IMR-90 (cell line): Measurements from ENCODE around the gene C1QTNF7. TPM values are rescaled to one million over a fixed set of nuclear protein-coding genes. Genes with fewer than 3 reads are reported as not detected.

ENCODE experiments used
- ATAC-seq: fragments of 200-7000 bp; cut with Tn5 transposase; 2 replicates; pipeline ENCODE4 v1.9.1; 2020; ENCODE audit warnings: low read depth, mild to moderate bottlenecking, moderate library complexity
- BruUV-seq: library from RNA; stranded (reverse); fragments of 400-500 nt; replicated peaks from 2 replicates; lab custom pipeline; 2021; lab: Mats Ljungman, UMichigan
- CTCF ChIA-PET: fragments of 300-600 bp; formaldehyde crosslinking; extraction: SDS; loops from one replicate; lab custom pipeline; 2021; ENCODE audit warnings: antibody characterized with exemption; lab: Yijun Ruan, JAX
- POLR2A ChIA-PET: fragments of 300-600 bp; sonication (Branson Sonifier 250); formaldehyde crosslinking; loops from one replicate; lab custom pipeline; 2022; ENCODE audit warnings: antibody characterized with exemption; ENCODE audit not compliant: unreplicated experiment; lab: Charles Lee
- DNase-seq: peaks from one replicate; pipeline ENCODE4 v3.0.0; 2013
- H2AFZ ChIP-seq: replicated peaks from 2 replicates; pipeline ENCODE3; 2013; ENCODE audit warnings: low read length, mild to moderate bottlenecking; ENCODE audit not compliant: poor library complexity
- H2AK5ac ChIP-seq: 2 replicates; pipeline ENCODE4 v1.6.1; 2013; ENCODE audit warnings: low read depth, low read length, inconsistent platforms
- H2AK9ac ChIP-seq: replicated peaks from 2 replicates; pipeline ENCODE3; 2013; ENCODE audit warnings: mild to moderate bottlenecking, low read depth, low read length, moderate library complexity; ENCODE audit not compliant: poor library complexity
- H2BK120ac ChIP-seq: 2 replicates; pipeline ENCODE4 v1.6.1; 2013; ENCODE audit warnings: low read depth, low read length, inconsistent platforms
- H2BK15ac ChIP-seq: 3 replicates; pipeline ENCODE4 v1.6.1; 2013; ENCODE audit warnings: low read depth, low read length, inconsistent platforms
- H2BK20ac ChIP-seq: 2 replicates; pipeline ENCODE4 v1.6.1; 2013; ENCODE audit warnings: low read depth, mild to moderate bottlenecking, inconsistent platforms, low read length, moderate library complexity
- H2BK5ac ChIP-seq: 2 replicates; pipeline ENCODE4 v1.6.1; 2013; ENCODE audit warnings: mild to moderate bottlenecking, low read depth, low read length, inconsistent platforms; ENCODE audit not compliant: poor library complexity, severe bottlenecking
- H3K14ac ChIP-seq: replicated peaks from 2 replicates; pipeline ENCODE4 v1.6.1; 2013; ENCODE audit warnings: low read depth, low read length, inconsistent platforms
- H3K18ac ChIP-seq: 2 replicates; pipeline ENCODE4 v1.6.1; 2013; ENCODE audit warnings: low read depth, low read length, control low read depth
- H3K23ac ChIP-seq: 2 replicates; pipeline ENCODE4 v1.6.1; 2013; ENCODE audit warnings: low read depth, low read length, inconsistent platforms
- H3K27ac ChIP-seq: 2 replicates; pipeline ENCODE4 v1.5.1; 2013; ENCODE audit warnings: mild to moderate bottlenecking, control low read depth, low read length; ENCODE audit not compliant: insufficient read depth
- H3K27me3 ChIP-seq: 2 replicates; pipeline ENCODE4 v1.6.1; 2013; ENCODE audit warnings: low read length; ENCODE audit not compliant: control insufficient read depth, insufficient read depth
- H3K36me3 ChIP-seq: 2 replicates; pipeline ENCODE4 v1.6.1; 2013; ENCODE audit warnings: low read length, mixed read lengths; ENCODE audit not compliant: control insufficient read depth, insufficient read depth
- H3K4ac ChIP-seq: 2 replicates; pipeline ENCODE4 v1.6.1; 2013; ENCODE audit warnings: low read depth, low read length, inconsistent platforms
- H3K4me1 ChIP-seq: 2 replicates; pipeline ENCODE4 v1.6.1; 2013; ENCODE audit warnings: low read length, mixed read lengths; ENCODE audit not compliant: control insufficient read depth, insufficient read depth
- H3K4me2 ChIP-seq: 2 replicates; pipeline ENCODE4 v1.6.1; 2013; ENCODE audit warnings: low read depth, mild to moderate bottlenecking, control low read depth, low read length, moderate library complexity
- H3K4me3 ChIP-seq: 2 replicates; pipeline ENCODE4 v1.5.1; 2013; ENCODE audit warnings: low read depth, mild to moderate bottlenecking, control low read depth, low read length, moderate library complexity; ENCODE audit not compliant: insufficient read depth
- H3K56ac ChIP-seq: 2 replicates; pipeline ENCODE4 v1.6.1; 2013; ENCODE audit warnings: low read length, inconsistent platforms; ENCODE audit not compliant: insufficient read depth; ENCODE audit errors: extremely low read depth
- H3K79me1 ChIP-seq, 2 experiments: 2 replicates each; pipeline ENCODE4 v1.6.1; 2013; ENCODE audit warnings: low read length in 2 of 2, inconsistent platforms in 1 of 2, low read depth in 1 of 2
- H3K9ac ChIP-seq: 2 replicates; pipeline ENCODE4 v1.6.1; 2013; ENCODE audit warnings: low read depth, low read length, control low read depth
- H3K9me1 ChIP-seq: 2 replicates; pipeline ENCODE4 v1.6.1; 2013; ENCODE audit warnings: low read length, inconsistent platforms; ENCODE audit not compliant: insufficient read depth
- H3K9me3 ChIP-seq: 2 replicates; pipeline ENCODE4 v1.6.1; 2013; ENCODE audit warnings: low read length; ENCODE audit not compliant: control insufficient read depth, insufficient read depth
- H4K20me1 ChIP-seq: 2 replicates; pipeline ENCODE4 v1.6.1; 2013; ENCODE audit warnings: low read length, inconsistent platforms; ENCODE audit not compliant: insufficient read depth
- H4K5ac ChIP-seq: 2 replicates; pipeline ENCODE4 v1.6.1; 2013; ENCODE audit warnings: mild to moderate bottlenecking, low read depth, low read length, control low read depth
- H4K8ac ChIP-seq, 2 experiments: 2 replicates each; pipeline ENCODE4 v1.6.1; 2013; ENCODE audit warnings: low read depth in 2 of 2, low read length in 2 of 2, control low read depth in 1 of 2, inconsistent platforms in 1 of 2
- H4K91ac ChIP-seq: 2 replicates; pipeline ENCODE4 v1.6.1; 2013; ENCODE audit warnings: low read depth, low read length, inconsistent platforms; ENCODE audit not compliant: insufficient read depth
- FOS ChIP-seq: fragments of 150-350 bp; IDR thresholded peaks from 2 replicates; pipeline ENCODE4 v1.6.1; 2016; ENCODE audit warnings: low read depth, low read length
- MAFK ChIP-seq: IDR thresholded peaks from 2 replicates; pipeline ENCODE4 v1.6.1; 2012; ENCODE audit warnings: low read depth, low read length, improper control_type of control experiment
- SMC3 ChIP-seq: fragments of 150-350 bp; IDR thresholded peaks from 2 replicates; pipeline ENCODE4 v1.6.1; 2016; ENCODE audit warnings: low read depth, mild to moderate bottlenecking, antibody characterized with exemption, low read length, moderate library complexity
- WGBS, 2 experiments: methylation state at CpG; one replicate each; pipeline versions ENCODE4 v1.1.5 to v1.1.7; 2013; ENCODE audit warnings: missing lambda C conversion rate in 2 of 2; ENCODE audit not compliant: insufficient read length in 1 of 2; ENCODE audit errors: extremely low coverage in 2 of 2; 5-methylcytosine and 5-hydroxymethylcytosine counted together
- dilution Hi-C: fragments of 300-500 bp; cut with HindIII; formaldehyde crosslinking; loops from one replicate; pipeline ENCODE4 v1.14.3; 2018; ENCODE audit warnings: low sequenced_read_pairs; ENCODE audit not compliant: unreplicated experiment
- in situ Hi-C: fragments of 300-500 bp; cut with MboI; formaldehyde crosslinking; loops from 3 replicates; pipeline ENCODE4 v1.14.3; 2019; ENCODE audit warnings: low sequenced_read_pairs, inconsistent platforms, mixed read lengths
- intact Hi-C: fragments of 100-400 bp; cut with micrococcal nuclease; formaldehyde crosslinking; loops from 2 replicates; pipeline ENCODE4 v1.10.0; 2022
- polyA plus RNA-seq, 3 experiments: library from polyadenylated mRNA; depleted of rRNA; stranded (reverse); fragments of >200 nt; gene quantifications; 2 replicates each; pipeline ENCODE4 v1.2.3, GENCODE V29; 2012; ENCODE audit warnings: low replicate concordance in 1 of 3
- total RNA-seq: library from RNA; depleted of rRNA; stranded (reverse); fragments of >200 nt; gene quantifications from 2 replicates; pipeline ENCODE4 v1.2.3, GENCODE V29; 2012

The C1QTNF7 gene
- total and polyA plus RNA-seq, 2 of the 4 experiments (the other 2 are of a cell fraction), result 0.12 to 0.18 TPM

DNA sequence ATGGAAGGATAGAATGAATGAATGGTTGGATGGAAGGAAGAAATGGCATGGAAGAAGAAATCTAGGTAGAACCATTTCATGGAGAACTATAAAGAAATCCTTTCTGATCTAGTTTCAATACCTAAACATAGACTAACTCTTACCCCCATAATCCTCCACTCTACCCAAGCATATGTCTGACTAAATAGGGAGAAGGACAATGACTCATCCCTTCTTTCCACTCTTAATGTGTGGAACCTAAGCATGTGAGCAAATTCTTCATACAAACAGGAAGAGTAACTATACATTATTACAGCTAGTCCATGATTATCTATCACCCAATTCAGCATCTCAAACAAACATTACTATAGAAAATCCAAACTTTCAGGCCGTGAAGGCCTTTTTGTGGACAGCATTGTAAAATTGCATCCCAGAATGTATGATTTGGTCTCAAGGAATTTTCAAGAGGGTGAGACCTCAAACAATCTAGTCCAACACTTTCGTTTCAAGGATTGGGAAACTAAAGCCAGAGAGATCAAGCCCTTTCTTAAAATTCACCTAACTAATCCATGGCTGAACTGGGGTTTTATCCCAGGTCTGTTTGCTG, 11.2 kb downstream of the C1QTNF7 start:
- no peak overlapping the region for H3K4ac ChIP-seq
- H2BK15ac ChIP-seq, result no peak overlapping the region
- peak overlapping the region; percentile 64 for H2BK5ac ChIP-seq
- no peaks in the 10 kb centered on the region for H3K79me1 ChIP-seq
- ATAC-seq (peak; percentile 87), DNase-seq (peak; percentile 70)
- POLR2A ChIA-PET, result no interaction called here
- no peak overlapping the region for H3K4me2 ChIP-seq
- no peak overlapping the region for H2AK9ac ChIP-seq
- 0 out of 2 replicates have a peak, but pooled peaks cover 3% of the 10 kb centered on the region for H3K9me1 ChIP-seq
- TF ChIP-seq SMC3 (no peak), MAFK (no peak), FOS (0 out of 2 replicates have a peak, but pooled peaks have one; percentile 26)
- no peak overlapping the region for H3K14ac ChIP-seq
- dilution Hi-C loops, result no loop called here
- no peaks in the 10 kb centered on the region for H3K36me3 ChIP-seq
- no peaks in the 10 kb centered on the region for H3K9me3 ChIP-seq
- no peak overlapping the region for H4K5ac ChIP-seq
- H3K18ac ChIP-seq, result peak overlapping the region; percentile 64; the same call in 1 of the 2 replicates
- no peak overlapping the region for H3K4me3 ChIP-seq
- H4K20me1 ChIP-seq, result no peaks in the 10 kb centered on the region
- H3K23ac ChIP-seq, result peak overlapping the region; percentile 65; the same call in 1 of the 2 replicates
- peak overlapping the region; percentile 81 for H2AK5ac ChIP-seq
- no peak overlapping the region for H2AFZ ChIP-seq
- H4K91ac ChIP-seq, result no peak overlapping the region
- no TSS peak for BruUV-seq
- intact Hi-C loops, result loop anchor here (1.0 kb wide), 1 partner anchor 43 kb away; no protein-coding TSS in a partner anchor
- no CpG with 5 or more reads among the region's 2 CpGs for WGBS, 2 experiments
- H2BK120ac ChIP-seq, result no peak overlapping the region
- no peak overlapping the region for H3K27ac ChIP-seq
- in situ Hi-C loops, result no loop called here
- no peaks in the 10 kb centered on the region for H3K27me3 ChIP-seq
- CTCF ChIA-PET, result no interaction called here
- no peak overlapping the region for H2BK20ac ChIP-seq
- no peak overlapping the region; the same call in 1 of the 2 replicates for H3K56ac ChIP-seq
- H3K9ac ChIP-seq, result no peak overlapping the region
- peaks cover 3% of the 10 kb centered on the region for H3K4me1 ChIP-seq
- H4K8ac ChIP-seq, result peak overlapping the region in 1 of 2 experiments; percentile 36; a peak in 2 of 4 replicates
